Right atrium auricular region (tissue), 2 donors: ENCODE results near the gene PRDM16. TPM values are rescaled to one million over a fixed set of nuclear protein-coding genes. Genes with fewer than 3 reads are reported as not detected.

Experiments used
- DNase-seq: peaks from one replicate; pipeline ENCODE4 v3.0.0-alpha.2; 2019; ENCODE audit warnings: low spot score
- H3K27ac ChIP-seq, 2 donors: fragments of 200-600 bp; sonication (generic); 1 replicate in 1 of 2; 2 replicates in 1 of 2; pipeline ENCODE4 v1.5.1; 2016 to 2019
- H3K27me3 ChIP-seq, 2 donors: fragments of 200-600 bp; sonication (generic); one replicate each; pipeline versions ENCODE4 v1.5.1 to v1.6.0; 2017 to 2019
- H3K36me3 ChIP-seq: fragments of 200-600 bp; sonication (generic); one replicate; pipeline ENCODE4 v1.5.1; 2016
- H3K4me1 ChIP-seq, 2 donors: fragments of 200-600 bp; sonication (generic); one replicate each; pipeline versions ENCODE4 v1.5.1 to v1.6.0; 2017 to 2019
- H3K4me3 ChIP-seq, 2 donors: fragments of 200-600 bp; sonication (generic); 1 replicate in 1 of 2; 2 replicates in 1 of 2; pipeline ENCODE4 v1.5.1; 2017 to 2019; ENCODE audit warnings: mild to moderate bottlenecking in 1 of 2, moderate library complexity in 1 of 2
- H3K9me3 ChIP-seq, 2 donors: fragments of 200-600 bp; sonication (generic); one replicate each; pipeline ENCODE4 v1.5.1; 2019
- total RNA-seq, 2 donors: library from RNA; depleted of rRNA; stranded (reverse); fragments of >200 nt; gene quantifications; one replicate each; pipeline ENCODE4 v1.1.0, GENCODE V29; 2016
- TF ChIP-seq, protein P1 (sequence below), 2 donors: fragments of 200-600 bp; sonication (generic); IDR thresholded peaks; one replicate each; pipeline ENCODE4 v1.5.1; 2019; ENCODE audit warnings: antibody characterized with exemption in 2 of 2

The PRDM16 gene
- total RNA-seq, 2 donors from 2014 or later: 0.22 to 3.3 TPM

DNA sequence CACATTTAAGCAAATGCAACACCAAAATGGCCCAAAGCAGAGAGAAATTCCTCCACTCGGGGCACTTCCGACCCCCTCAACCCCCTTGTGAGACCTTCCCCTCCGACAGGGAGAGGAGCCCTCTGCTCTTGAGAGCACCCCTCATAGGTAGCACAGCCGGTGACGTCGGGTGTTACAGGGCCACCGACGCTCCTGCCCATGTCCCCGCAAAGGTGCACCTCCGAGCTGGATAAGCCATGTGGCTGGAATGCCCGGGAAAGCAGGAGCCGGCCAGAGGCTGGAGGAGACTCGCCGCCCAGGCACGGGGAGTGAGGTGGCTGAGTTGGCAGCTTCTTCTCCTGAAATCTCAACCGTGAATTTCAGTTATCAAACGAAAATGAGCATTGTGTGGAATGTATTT, 318.4 kb downstream of the PRDM16 start:
- TF ChIP-seq, protein P1, sequence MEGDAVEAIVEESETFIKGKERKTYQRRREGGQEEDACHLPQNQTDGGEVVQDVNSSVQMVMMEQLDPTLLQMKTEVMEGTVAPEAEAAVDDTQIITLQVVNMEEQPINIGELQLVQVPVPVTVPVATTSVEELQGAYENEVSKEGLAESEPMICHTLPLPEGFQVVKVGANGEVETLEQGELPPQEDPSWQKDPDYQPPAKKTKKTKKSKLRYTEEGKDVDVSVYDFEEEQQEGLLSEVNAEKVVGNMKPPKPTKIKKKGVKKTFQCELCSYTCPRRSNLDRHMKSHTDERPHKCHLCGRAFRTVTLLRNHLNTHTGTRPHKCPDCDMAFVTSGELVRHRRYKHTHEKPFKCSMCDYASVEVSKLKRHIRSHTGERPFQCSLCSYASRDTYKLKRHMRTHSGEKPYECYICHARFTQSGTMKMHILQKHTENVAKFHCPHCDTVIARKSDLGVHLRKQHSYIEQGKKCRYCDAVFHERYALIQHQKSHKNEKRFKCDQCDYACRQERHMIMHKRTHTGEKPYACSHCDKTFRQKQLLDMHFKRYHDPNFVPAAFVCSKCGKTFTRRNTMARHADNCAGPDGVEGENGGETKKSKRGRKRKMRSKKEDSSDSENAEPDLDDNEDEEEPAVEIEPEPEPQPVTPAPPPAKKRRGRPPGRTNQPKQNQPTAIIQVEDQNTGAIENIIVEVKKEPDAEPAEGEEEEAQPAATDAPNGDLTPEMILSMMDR (IDR thresholded peaks at IDR 0.05): no peak
- no peak for DNase-seq
- H3K36me3 ChIP-seq: no peaks in the 10 kb centered on the region
- no peaks in the 10 kb centered on the region for H3K4me1 ChIP-seq
- no peaks in the 10 kb centered on the region for H3K9me3 ChIP-seq
- H3K27ac ChIP-seq: no peak overlapping the region
- H3K4me3 ChIP-seq: no peak overlapping the region
- H3K27me3 ChIP-seq: no peaks in the 10 kb centered on the region

DNA sequence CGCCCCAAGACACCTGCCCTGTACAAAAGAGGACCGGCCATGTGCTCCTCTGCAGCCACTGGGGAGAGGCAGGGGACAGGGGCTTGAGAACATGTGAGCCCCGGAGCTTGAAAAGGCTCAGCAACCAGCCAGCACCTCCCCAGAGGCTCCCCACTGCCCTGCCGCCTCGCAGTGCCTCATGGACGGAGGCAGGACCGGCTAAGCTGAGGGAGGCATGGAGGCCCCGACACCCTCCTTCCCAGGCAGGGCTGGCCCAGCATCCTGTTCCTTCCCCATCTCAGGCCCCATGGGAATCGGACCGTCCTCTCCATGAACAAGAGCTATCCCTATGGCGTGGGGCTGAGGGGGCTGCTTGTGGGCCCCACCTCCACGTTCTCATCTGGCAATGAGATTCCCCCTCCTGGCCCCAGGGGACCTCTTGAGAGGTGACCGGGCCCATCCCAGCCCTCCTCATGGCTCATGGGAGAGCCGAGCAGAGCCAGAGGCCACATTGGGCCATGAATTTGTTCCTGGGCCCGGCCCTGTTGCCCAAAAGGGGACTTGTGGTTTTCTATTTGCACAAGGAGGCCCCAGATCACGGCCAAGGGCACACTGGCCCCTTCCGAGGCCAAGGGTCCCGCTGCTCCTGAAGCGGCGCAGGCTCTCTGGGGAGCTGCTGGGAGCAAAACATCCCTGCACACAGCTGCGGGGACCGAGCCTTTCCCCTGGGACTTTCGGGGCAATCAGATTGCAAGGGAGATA, 320.3 kb downstream of the PRDM16 start:
- no peak for DNase-seq
- Histone ChIP-seq H3K36me3 (no peaks in the 10 kb centered on the region), H3K27ac (no peak overlapping the region), H3K9me3 (no peaks in the 10 kb centered on the region), H3K4me1 (peaks cover 0 to 17% of the 10 kb centered on the region in 2 donors), H3K4me3 (no peak overlapping the region), H3K27me3 (peaks cover 4 to 7% of the 10 kb centered on the region in 2 donors)
- TF ChIP-seq, protein P1 (IDR thresholded peaks at IDR 0.05): no peak

DNA sequence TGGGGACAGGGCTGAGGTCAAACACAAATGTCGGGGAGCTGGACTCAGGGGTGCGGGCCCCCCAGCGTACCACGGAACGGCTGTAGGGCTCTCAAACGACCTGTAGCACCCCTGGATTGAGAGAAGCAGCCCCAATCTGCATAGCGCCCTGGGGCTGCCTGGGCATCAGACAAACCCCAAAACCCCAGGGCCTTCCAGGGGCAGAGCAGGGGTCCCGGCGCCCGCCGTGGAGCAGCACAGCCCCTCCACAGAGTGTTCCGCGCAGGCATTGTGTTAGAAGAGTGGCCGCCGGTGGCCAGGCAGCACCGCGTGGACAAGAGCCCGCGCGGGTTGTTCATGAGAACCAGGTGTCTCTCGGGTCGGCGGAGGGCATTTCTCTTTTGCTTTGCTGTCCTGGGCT, 321.3 kb downstream of the PRDM16 start:
- Histone ChIP-seq H3K27me3 (peaks cover 4 to 9% of the 10 kb centered on the region in 2 donors), H3K4me1 (peaks cover 0 to 20% of the 10 kb centered on the region in 2 donors), H3K36me3 (no peaks in the 10 kb centered on the region), H3K27ac (no peak overlapping the region), H3K9me3 (no peaks in the 10 kb centered on the region), H3K4me3 (no peak overlapping the region)
- TF ChIP-seq, protein P1 (IDR thresholded peaks at IDR 0.05): no peak
- DNase-seq: no peak

DNA sequence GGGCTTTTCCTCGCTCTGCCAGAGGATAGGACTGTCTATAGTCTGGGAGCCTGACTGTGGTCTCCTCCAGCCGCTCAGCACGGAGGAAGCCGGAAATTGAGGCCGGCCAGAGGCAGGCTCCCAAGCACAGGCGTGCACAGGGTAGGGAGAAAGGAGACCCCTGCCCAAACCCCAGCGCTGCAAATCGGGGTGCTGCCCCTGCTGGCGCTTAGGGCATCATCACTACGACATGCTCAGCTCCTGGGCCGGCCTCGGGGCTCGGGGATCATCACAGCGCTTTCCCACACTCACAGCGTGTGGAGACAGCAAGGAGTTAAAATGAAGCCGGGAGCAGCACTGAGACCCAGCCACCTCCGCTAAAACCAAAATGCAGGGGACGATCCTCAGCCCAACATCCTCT, 322.7 kb downstream of the PRDM16 start:
- Histone ChIP-seq H3K9me3 (no peaks in the 10 kb centered on the region), H3K4me1 (peaks cover 0 to 20% of the 10 kb centered on the region in 2 donors), H3K36me3 (no peaks in the 10 kb centered on the region), H3K4me3 (no peak overlapping the region), H3K27me3 (peaks cover 4 to 9% of the 10 kb centered on the region in 2 donors), H3K27ac (no peak overlapping the region)
- TF ChIP-seq, protein P1 (IDR thresholded peaks at IDR 0.05): no peak
- DNase-seq: no peak

DNA sequence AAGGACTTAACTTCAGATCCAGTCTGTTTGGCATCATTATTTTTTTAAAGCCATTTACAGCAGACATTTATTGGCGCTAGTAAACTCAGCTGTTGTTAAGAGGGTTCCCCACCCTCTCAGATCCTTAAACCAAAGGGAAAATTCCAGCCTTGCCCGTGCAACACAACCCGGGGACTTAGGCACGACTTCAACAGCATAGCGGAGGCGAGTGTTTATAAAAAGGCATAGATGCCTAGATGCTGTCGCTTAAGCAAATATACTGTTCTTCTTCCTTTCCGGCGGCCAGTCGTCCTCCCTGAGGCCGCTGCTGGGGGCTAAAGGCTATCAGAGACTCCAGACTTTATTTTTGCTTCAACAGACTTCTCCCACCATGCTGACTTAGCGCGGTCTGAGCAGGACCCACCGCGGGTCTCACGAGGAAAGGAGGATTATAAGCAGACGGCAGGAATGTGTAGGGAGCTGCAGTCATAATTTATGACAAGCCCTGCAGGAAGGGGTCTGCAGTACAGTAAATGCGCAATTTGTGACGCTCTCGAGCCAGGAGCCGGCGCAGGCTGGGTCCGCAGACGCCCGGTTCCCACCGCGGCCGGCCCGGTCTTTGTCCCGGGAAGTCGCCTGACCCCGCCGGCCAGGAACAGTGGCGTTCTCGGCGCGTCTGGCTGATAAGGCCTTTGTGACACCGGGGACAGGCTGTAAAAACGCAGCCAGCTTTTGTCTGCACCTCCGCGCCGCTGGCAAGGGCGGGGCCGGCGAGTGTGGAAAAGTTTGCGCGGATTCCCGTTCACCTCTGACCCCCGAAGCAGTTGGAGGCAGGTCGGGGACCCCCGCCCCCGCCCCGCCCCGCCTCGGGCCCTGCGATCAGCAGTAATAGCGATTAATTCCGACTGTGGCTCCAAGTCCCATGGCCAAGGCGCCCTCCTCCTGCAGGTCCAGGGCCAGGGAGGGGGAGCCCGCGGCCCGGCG, 324.3 kb downstream of the PRDM16 start:
- TF ChIP-seq, protein P1 (IDR thresholded peaks at IDR 0.05): peak in 1 of 2 donors; percentile 23
- Histone ChIP-seq H3K9me3 (no peaks in the 10 kb centered on the region), H3K36me3 (no peaks in the 10 kb centered on the region), H3K27me3 (peaks cover 4 to 9% of the 10 kb centered on the region in 2 donors), H3K27ac (peak overlapping the region; percentile 55 to 70), H3K4me1 (peaks cover 0 to 20% of the 10 kb centered on the region in 2 donors), H3K4me3 (peak overlapping the region; percentile 37 to 46)
- DNase-seq: peak; percentile 71
